Testis (tissue), 2 donors: Measurements from ENCODE around the gene VWF.

Experiments used
- POLR2A ChIP-seq: fragments of 450-650 bp; IDR thresholded peaks from one replicate; pipeline ENCODE4 v1.6.1; 2017; ENCODE audit warnings: antibody characterized with exemption, mild to moderate bottlenecking, moderate library complexity
- TF ChIP-seq, protein P1 (sequence below), 3 experiments: fragments of 450-650 bp in 2 of 3; fragments of 200-600 bp in 1 of 3; sonication (generic) in 1 of 3; IDR thresholded peaks; one replicate each; pipeline ENCODE4 v1.5.1; 2016 to 2019; ENCODE audit warnings: antibody characterized with exemption in 3 of 3, mild to moderate bottlenecking in 2 of 3, moderate library complexity in 1 of 3

- TF ChIP-seq, protein P1, sequence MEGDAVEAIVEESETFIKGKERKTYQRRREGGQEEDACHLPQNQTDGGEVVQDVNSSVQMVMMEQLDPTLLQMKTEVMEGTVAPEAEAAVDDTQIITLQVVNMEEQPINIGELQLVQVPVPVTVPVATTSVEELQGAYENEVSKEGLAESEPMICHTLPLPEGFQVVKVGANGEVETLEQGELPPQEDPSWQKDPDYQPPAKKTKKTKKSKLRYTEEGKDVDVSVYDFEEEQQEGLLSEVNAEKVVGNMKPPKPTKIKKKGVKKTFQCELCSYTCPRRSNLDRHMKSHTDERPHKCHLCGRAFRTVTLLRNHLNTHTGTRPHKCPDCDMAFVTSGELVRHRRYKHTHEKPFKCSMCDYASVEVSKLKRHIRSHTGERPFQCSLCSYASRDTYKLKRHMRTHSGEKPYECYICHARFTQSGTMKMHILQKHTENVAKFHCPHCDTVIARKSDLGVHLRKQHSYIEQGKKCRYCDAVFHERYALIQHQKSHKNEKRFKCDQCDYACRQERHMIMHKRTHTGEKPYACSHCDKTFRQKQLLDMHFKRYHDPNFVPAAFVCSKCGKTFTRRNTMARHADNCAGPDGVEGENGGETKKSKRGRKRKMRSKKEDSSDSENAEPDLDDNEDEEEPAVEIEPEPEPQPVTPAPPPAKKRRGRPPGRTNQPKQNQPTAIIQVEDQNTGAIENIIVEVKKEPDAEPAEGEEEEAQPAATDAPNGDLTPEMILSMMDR (IDR thresholded peaks at IDR 0.05) = no peak
- TF ChIP-seq POLR2A = no peak
Observed at GRCh38 chr12:5989621-5990020, 134.8 kb downstream of the VWF start.
